HepG2 (cell line): Measurements from ENCODE around the gene CALML5. TPM values are rescaled to one million over a fixed set of nuclear protein-coding genes. Genes with fewer than 3 reads are reported as not detected.
A peak's percentile ranks its signal among the peaks of the same experiment; 100 is the strongest.

Experiments used
- ATAC-seq: fragments of 200-7000 bp; cut with Tn5 transposase; 3 replicates; pipeline ENCODE4 v1.9.1; 2020; ENCODE audit warnings: mild to moderate bottlenecking, moderate library complexity
- BruUV-seq: library from RNA; stranded (reverse); fragments of 400-500 nt; replicated peaks from 2 replicates; lab custom pipeline; 2021; lab: Mats Ljungman, UMichigan
- CTCF ChIA-PET: fragments of 300-600 bp; formaldehyde crosslinking; extraction: SDS; loops from one replicate; lab custom pipeline; 2021; ENCODE audit warnings: low total read pairs, inconsistent platforms, low intra/inter-chr PET ratio; lab: Yijun Ruan, JAX
- POLR2A ChIA-PET: fragments of 350-600 bp; sonication (Branson Sonifier 250); formaldehyde crosslinking; loops from one replicate; lab custom pipeline; 2020; ENCODE audit warnings: antibody characterized with exemption, inconsistent platforms; lab: Yijun Ruan, JAX
- DNase-seq: peaks from one replicate; pipeline ENCODE4 v3.0.0-alpha.2; 2015; ENCODE audit warnings: low spot score
- FAIRE-seq: peaks from 3 replicates; lab custom pipeline; 2011; peaks lifted over from hg19 to GRCh38; lab: Jason Lieb, UNC
- H2AFZ ChIP-seq: one replicate; pipeline ENCODE4 v1.6.1; 2011; ENCODE audit warnings: low read length, inconsistent platforms
- H3K27ac ChIP-seq: fragments of 300-600 bp; 3 replicates; pipeline ENCODE4 v1.8.0; 2011; ENCODE audit warnings: mixed run types, mild to moderate bottlenecking, mixed read lengths, low read length, inconsistent platforms; ENCODE audit not compliant: insufficient read depth; ENCODE audit errors: extremely low read length
- H3K27me3 ChIP-seq, 2 experiments: fragments of 200-600 bp in 1 of 2; 2 replicates in 1 of 2; 3 replicates in 1 of 2; pipeline versions ENCODE4 v1.6.0 to v1.8.0; 2011; ENCODE audit warnings: low read length in 2 of 2, mild to moderate bottlenecking in 2 of 2, moderate library complexity in 2 of 2, inconsistent platforms in 1 of 2; ENCODE audit not compliant: insufficient read depth in 2 of 2, control insufficient read depth in 1 of 2
- H3K36me3 ChIP-seq, 2 experiments: fragments of 200-600 bp in 1 of 2; replicated peaks in 1 of 2; 2 replicates in 1 of 2; 3 replicates in 1 of 2; pipeline versions ENCODE4 v1.5.1 to v1.8.0; 2011; ENCODE audit warnings: low read length in 2 of 2, inconsistent platforms in 1 of 2; ENCODE audit not compliant: insufficient read depth in 2 of 2, control insufficient read depth in 1 of 2
- H3K4me1 ChIP-seq: 2 replicates; pipeline ENCODE4 v1.5.1; 2012; ENCODE audit warnings: low read length, inconsistent platforms; ENCODE audit not compliant: insufficient read depth
- H3K4me2 ChIP-seq: 2 replicates; pipeline ENCODE4 v1.6.0; 2011; ENCODE audit warnings: low read depth, low read length, inconsistent platforms
- H3K4me3 ChIP-seq, 3 experiments: fragments of 200-600 bp in 1 of 3; sonication (generic), shearing (Covaris generic) in 1 of 3; replicated peaks in 1 of 3; 2 replicates each; pipeline ENCODE4 v1.5.1; 2011 to 2016; ENCODE audit warnings: low read length in 3 of 3, inconsistent platforms in 2 of 3, low read depth in 2 of 3, mild to moderate bottlenecking in 2 of 3, control low read depth in 1 of 3, mixed read lengths in 1 of 3; ENCODE audit not compliant: insufficient read depth in 1 of 3
- H3K79me2 ChIP-seq: one replicate; pipeline ENCODE4 v1.6.1; 2011; ENCODE audit warnings: low read length, inconsistent platforms; ENCODE audit not compliant: insufficient read depth
- H3K9ac ChIP-seq: 2 replicates; pipeline ENCODE4 v1.6.0; 2011; ENCODE audit warnings: mild to moderate bottlenecking, low read depth, low read length, inconsistent platforms; ENCODE audit not compliant: insufficient read depth
- H3K9me3 ChIP-seq: 2 replicates; pipeline ENCODE4 v1.5.1; 2012; ENCODE audit warnings: mild to moderate bottlenecking, low read length
- H4K20me1 ChIP-seq: 2 replicates; pipeline ENCODE4 v1.6.0; 2011; ENCODE audit warnings: inconsistent platforms, mild to moderate bottlenecking, low read length, moderate library complexity; ENCODE audit not compliant: insufficient read depth
- ARHGAP35 ChIP-seq: sonication (generic); formaldehyde crosslinking; IDR thresholded peaks from 2 replicates; pipeline ENCODE4 v1.9.0; 2022; ENCODE audit warnings: mild to moderate bottlenecking, inconsistent platforms, moderate library complexity, missing genetic modification reagents, borderline replicate concordance
- HES4 ChIP-seq: sonication (generic); formaldehyde crosslinking; IDR thresholded peaks from 2 replicates; pipeline ENCODE4 v1.9.0; 2021; ENCODE audit warnings: mild to moderate bottlenecking, missing genetic modification reagents, borderline replicate concordance
- MNT ChIP-seq: fragments of 450-650 bp; IDR thresholded peaks from 2 replicates; pipeline ENCODE4 v1.6.1; 2016
- ZNF709 ChIP-seq: sonication (generic); formaldehyde crosslinking; IDR thresholded peaks from 2 replicates; pipeline ENCODE4 v1.5.0; 2020; ENCODE audit warnings: mild to moderate bottlenecking, missing genetic modification reagents
- WGBS: methylation state at CpG from one replicate; pipeline ENCODE4 v1.1.6; 2017; ENCODE audit warnings: low lambda C conversion rate; 5-methylcytosine and 5-hydroxymethylcytosine counted together
- in situ Hi-C: cut with HindIII; loops from 2 replicates; pipeline ENCODE4 v1.10.0; 2017; ENCODE audit warnings: low pct_unique_long_range_greater_than_20kb; ENCODE audit not compliant: extremely low pct_ligation_motif_present
- intact Hi-C: fragments of 100-400 bp; cut with micrococcal nuclease; formaldehyde crosslinking; loops from one replicate; pipeline ENCODE4 v1.10.0; 2022; ENCODE audit not compliant: unreplicated experiment
- polyA plus RNA-seq, 8 experiments: library from polyadenylated mRNA; depleted of rRNA in 3 of 8; stranded (reverse) in 7 of 8; unstranded in 1 of 8; fragments of >200 nt; fragmentation: Illumina TruSeq in 4 of 8; extraction: Trizol in 4 of 8; gene quantifications; 2 replicates each; pipeline versions ENCODE4 v1.2.1 to v1.2.3, GENCODE V29; 2011 to 2016; ENCODE audit warnings: low read depth in 4 of 8, missing spikeins in 1 of 8, mixed read lengths in 1 of 8; ENCODE audit not compliant: insufficient read depth in 1 of 8
- total RNA-seq, 5 experiments: library from RNA; depleted of rRNA; stranded (reverse); fragments of >200 nt; fragmentation: Illumina TruSeq; extraction: Trizol; gene quantifications; 2 replicates each; pipeline ENCODE4 v1.2.3, GENCODE V29; 2016; ENCODE audit warnings: low read depth in 1 of 5
- TF ChIP-seq, protein P1 (sequence below): sonication (generic); formaldehyde crosslinking; IDR thresholded peaks from 2 replicates; pipeline ENCODE4 v1.5.1; 2020; ENCODE audit warnings: mild to moderate bottlenecking, missing genetic modification reagents, moderate library complexity

The CALML5 gene
- total and polyA plus RNA-seq, 2 of the 13 experiments (the other 11 are each of a cell fraction or from before 2014, with no cell fraction given) = not detected

DNA sequence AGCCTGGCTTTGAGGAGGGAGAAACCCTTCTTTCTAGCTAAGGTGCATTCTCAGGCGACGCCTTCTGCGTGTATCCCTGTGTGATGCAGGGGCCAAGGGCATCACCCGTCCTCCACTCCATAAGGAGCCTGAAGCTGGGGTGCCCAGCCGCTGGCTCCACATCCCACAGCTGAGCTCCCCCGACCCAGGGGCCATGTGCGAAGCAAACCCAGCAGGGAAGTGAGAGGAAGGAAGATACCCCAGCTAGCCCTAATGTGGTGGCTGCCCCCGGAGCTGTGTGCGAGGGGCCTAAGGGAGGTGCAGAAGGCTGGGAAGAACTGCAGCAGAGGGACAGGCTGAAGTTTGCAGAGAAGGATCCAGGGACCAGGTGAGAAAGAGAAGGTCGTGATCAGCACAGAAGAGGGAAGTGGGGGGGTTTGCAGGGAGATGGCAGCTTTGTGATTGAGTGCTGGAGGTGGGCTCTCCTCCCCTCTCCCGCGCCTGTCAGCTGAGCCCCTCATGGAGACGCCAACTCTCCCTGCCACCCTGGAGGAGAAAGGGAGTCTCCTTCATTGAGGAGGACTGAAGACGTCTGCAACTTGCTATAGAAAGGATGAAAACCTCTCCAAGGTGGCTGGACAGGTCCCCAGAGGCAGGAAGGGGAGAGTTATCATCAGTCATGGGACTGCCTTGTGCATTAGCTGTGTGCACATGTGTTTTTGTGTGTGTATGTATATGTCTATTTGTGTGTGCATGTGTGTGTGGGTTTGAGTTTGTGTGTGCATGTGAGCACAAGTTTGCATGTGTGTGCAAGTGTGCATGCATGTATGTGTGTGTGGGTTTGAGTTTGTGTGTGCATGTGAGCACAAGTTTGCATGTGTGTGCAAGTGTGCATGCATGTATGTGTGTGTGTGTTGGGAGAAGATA, 3.5 kb upstream of the CALML5 start:
- POLR2A ChIA-PET = no interaction called here
- Histone ChIP-seq H3K4me3 (no peak overlapping the region), H2AFZ (no peak overlapping the region), H3K27ac (no peak overlapping the region), H3K4me1 (peaks cover 64% of the 10 kb centered on the region), H3K4me2 (no peak overlapping the region), H3K36me3 (no peaks in the 10 kb centered on the region), H3K9me3 (no peaks in the 10 kb centered on the region), H3K27me3 (peaks cover 8 to 58% of the 10 kb centered on the region in 2 experiments; a peak in 4 of 5 replicates), H4K20me1 (no peaks in the 10 kb centered on the region)
- FAIRE-seq (peak; percentile 26), ATAC-seq (no peak), DNase-seq (no peak)
- CTCF ChIA-PET = no interaction called here
- in situ Hi-C loops (no loop called here), intact Hi-C loops (no loop called here)
- BruUV-seq = no TSS peak
- TF ChIP-seq ARHGAP35 (CRISPR knock-in tag) (no peak), MNT (peak; percentile 92)
- TF ChIP-seq, all 625 proteins: peak for 1
- WGBS = 69% methylated on average over 13 of the region's 14 CpGs
- Histone ChIP-seq H3K79me2 (no peaks in the 10 kb centered on the region), H3K9ac (no peak overlapping the region)

DNA sequence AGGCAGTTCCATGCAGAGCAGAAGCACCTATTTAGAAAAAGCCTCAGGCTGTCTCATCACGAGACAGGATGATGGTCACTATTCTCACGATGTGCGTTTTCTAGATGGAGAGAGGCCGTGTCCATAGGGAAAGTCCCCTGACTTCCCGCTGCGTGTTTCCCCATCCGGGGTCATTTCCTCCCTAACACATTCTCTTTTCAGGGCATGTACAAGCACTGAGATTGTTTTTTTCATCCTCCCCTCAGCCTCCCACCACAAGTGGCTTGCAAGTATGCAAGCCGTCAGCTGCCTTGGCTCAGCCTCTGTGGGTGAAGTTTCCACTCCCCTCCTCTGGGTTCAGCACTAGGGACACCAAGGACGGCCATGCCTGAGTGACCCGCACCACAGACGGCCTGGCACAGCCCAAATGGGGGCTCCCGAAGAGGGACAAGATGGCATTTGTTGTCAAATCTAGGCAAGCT, 2.7 kb upstream of the CALML5 start:
- POLR2A ChIA-PET = no interaction called here
- FAIRE-seq (no peak), ATAC-seq (no peak), DNase-seq (no peak)
- Histone ChIP-seq H3K79me2 (no peaks in the 10 kb centered on the region), H3K9ac (no peak overlapping the region), H3K4me2 (no peak overlapping the region), H3K27me3 (peaks cover 8 to 58% of the 10 kb centered on the region in 2 experiments; a peak in 4 of 5 replicates), H4K20me1 (no peaks in the 10 kb centered on the region), H2AFZ (no peak overlapping the region), H3K4me3 (no peak overlapping the region), H3K36me3 (no peaks in the 10 kb centered on the region), H3K27ac (no peak overlapping the region), H3K9me3 (no peaks in the 10 kb centered on the region), H3K4me1 (peaks cover 60% of the 10 kb centered on the region)
- in situ Hi-C loops (no loop called here), intact Hi-C loops (no loop called here)
- CTCF ChIA-PET = no interaction called here
- 49% methylated on average over 7 of the region's 12 CpGs for WGBS
- no TSS peak for BruUV-seq
- TF ChIP-seq ZNF709 (CRISPR knock-in tag) = no peak
- TF ChIP-seq, protein P1, sequence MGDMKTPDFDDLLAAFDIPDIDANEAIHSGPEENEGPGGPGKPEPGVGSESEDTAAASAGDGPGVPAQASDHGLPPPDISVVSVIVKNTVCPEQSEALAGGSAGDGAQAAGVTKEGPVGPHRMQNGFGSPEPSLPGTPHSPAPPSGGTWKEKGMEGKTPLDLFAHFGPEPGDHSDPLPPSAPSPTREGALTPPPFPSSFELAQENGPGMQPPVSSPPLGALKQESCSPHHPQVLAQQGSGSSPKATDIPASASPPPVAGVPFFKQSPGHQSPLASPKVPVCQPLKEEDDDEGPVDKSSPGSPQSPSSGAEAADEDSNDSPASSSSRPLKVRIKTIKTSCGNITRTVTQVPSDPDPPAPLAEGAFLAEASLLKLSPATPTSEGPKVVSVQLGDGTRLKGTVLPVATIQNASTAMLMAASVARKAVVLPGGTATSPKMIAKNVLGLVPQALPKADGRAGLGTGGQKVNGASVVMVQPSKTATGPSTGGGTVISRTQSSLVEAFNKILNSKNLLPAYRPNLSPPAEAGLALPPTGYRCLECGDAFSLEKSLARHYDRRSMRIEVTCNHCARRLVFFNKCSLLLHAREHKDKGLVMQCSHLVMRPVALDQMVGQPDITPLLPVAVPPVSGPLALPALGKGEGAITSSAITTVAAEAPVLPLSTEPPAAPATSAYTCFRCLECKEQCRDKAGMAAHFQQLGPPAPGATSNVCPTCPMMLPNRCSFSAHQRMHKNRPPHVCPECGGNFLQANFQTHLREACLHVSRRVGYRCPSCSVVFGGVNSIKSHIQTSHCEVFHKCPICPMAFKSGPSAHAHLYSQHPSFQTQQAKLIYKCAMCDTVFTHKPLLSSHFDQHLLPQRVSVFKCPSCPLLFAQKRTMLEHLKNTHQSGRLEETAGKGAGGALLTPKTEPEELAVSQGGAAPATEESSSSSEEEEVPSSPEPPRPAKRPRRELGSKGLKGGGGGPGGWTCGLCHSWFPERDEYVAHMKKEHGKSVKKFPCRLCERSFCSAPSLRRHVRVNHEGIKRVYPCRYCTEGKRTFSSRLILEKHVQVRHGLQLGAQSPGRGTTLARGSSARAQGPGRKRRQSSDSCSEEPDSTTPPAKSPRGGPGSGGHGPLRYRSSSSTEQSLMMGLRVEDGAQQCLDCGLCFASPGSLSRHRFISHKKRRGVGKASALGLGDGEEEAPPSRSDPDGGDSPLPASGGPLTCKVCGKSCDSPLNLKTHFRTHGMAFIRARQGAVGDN (CRISPR knock-in tag) = 0 out of 2 replicates have a peak, but pooled peaks have one; percentile 15
- no peak for TF ChIP-seq HES4 (CRISPR knock-in tag)
